GM20000 (cell line): ENCODE results near the gene PLD1.

ENCODE experiments used
- DNase-seq: peaks from one replicate; pipeline ENCODE4 v3.0.0; 2012; ENCODE audit warnings: low spot score
- CTCF ChIP-seq: IDR thresholded peaks from 2 replicates; pipeline ENCODE4 v1.5.1; 2012; ENCODE audit warnings: mild to moderate bottlenecking, control low read depth; ENCODE audit errors: extremely low read depth, missing control alignments

The PLD1 gene

GRCh38 chr3:171741377-171741776, 68.9 kb downstream of the PLD1 start:
- TF ChIP-seq CTCF, result no peak
- DNase-seq, result no peak

GRCh38 chr3:171736556-171736955, 73.7 kb downstream of the PLD1 start:
- no peak for DNase-seq
- TF ChIP-seq CTCF, result no peak

DNA sequence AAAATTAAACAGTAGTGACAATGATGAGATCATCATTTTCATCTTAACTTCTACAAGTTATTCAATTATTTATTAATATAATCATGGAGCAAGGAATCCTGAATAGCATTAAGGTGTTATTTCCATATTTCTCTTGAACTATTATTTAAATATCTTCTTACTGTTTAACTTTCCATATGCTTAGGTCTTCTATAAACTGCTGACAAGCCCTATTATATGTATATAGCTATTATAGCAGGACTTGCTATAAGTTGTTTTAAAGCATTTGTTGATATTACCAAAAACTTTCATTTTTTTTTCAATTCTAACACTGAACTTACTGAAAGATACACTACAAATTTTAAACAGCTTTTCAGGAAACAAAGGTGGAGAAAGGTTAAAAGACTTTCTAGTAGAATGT, 76.7 kb downstream of the PLD1 start:
- no peak for TF ChIP-seq CTCF
- DNase-seq, result no peak

DNA sequence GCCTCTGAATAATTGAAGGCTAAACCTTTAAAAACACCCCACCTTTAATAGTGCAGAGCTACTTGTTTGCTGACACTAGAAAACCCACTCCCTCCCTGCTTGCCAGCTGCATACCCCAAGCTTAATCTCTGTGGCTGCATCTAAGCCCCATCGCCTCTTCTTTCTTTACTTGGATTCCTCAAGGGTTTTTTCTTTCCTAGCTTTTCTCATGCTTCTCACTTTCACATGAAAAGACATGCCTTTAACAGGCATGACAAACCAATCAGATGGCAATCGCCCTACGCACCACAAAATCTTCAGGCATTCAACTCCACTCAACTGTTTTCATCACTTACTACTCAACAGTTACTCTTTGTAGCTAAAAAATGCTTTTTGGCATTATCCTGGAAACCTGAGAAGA, 77.5 kb downstream of the PLD1 start:
- TF ChIP-seq CTCF, result no peak
- no peak for DNase-seq

- no peak for TF ChIP-seq CTCF
- DNase-seq, result no peak
Observed at GRCh38 chr3:171731691-171732090, 78.6 kb downstream of the PLD1 start.

DNA sequence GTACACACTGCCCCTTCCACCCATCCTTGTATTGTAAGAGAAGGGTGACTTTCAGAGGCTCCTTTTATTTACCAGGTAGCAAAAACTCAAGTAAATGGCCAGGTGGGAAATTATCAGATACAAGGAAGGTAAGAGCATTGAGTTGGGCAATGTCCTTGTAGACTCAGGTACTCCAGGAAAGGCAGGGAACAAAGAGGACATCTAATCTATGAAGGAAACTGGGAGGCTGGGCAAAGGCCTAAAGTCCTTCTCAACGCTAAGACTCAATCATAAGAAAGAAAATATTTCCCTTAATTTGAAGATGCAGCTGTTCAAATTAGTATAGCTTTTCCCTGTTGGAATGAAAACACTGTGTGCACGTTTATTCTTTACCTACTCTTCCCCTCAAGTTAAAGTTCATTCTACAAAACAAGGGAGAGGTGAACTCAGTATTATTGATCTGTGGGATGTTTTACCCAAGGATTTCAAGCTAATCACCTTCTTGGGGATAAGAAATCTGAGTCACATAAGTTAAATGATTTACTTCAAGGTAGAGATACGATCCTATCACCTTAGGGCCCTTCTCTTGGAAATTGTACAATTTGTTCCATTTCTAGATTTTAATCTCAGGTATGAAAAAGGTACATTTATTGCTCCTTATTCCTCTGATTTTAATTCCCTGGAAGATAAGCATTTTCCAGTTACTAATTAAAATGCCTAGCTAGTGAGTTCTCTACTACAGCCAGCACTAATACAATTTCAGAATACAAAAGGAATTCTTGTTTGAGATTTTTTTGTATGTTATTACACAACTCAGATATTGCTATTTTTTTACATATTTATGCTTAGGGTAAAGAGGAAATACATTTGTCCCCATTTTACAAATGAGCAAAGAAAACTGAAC, 80.6 kb downstream of the PLD1 start:
- TF ChIP-seq CTCF, result no peak

DNA sequence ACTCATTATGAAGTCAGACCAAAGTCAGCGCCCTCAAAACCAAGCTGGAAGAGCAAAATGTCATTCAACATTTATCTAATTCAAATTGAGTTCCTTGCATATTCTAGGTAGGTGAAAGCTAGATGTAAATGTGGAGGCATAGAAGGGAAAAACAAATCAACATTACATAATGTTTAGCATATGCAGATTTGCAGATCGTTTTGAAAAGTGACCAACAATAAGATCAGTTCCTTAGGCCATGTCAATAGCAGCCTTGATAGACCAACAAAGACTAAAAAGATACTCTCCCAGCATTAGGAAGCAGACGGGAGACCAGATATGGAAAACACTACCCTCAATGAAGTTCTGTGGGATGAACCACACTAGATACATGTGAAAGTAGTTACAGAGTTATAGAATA, 83.0 kb downstream of the PLD1 start:
- TF ChIP-seq CTCF, result no peak
- DNase-seq, result no peak

More for the DNA sequence above, 80.6 kb downstream of the PLD1 start:
- DNase-seq, result no peak
